HG03135 (cell line): Measurements from ENCODE around the gene KCNH1.

ENCODE experiments used
- ATAC-seq: cut with Tn5 transposase; IDR thresholded peaks from one replicate; pipeline ENCODE4 v1.9.1; 2021; ENCODE audit warnings: mild to moderate bottlenecking, moderate library complexity; ENCODE audit not compliant: unreplicated experiment

KCNH1 gene

DNA sequence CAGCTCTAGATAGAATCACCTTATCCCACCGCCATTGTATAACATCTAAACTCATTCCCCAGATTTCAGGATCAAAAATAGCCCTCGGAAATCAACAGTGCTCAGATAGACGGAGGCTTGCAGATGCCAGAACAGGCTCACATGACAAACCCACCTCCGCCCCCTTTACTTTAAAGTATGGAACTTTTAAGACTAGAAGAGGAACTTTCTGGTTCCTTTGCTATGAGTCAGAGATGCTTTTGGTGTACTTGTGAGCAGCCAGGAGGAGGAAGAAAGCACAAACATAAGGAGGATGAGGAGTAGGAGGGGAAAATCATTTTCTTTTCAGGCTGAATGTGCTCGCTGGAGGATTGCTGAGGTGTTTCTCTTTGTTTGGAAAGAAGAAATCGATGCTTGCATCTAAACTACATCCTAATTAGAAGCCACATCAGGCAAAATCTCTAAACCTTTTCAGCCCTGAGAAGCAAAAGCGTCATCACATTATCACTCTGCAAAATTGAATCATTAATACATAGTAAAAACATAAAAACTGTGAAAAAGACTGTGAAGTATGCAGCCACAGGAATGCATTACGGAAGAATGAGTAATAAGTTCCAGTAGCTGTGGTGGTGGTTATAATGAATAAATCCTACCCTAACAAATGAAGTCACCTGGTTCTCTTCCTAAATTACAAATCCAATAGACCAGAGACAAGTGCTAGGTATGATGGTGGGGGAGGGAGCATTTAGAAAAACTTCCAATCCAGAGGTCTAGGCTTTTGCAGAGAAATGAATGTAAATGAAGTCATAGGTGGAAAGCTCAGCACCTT, 251.3 kb downstream of the KCNH1 start:
- ATAC-seq = no peak

DNA sequence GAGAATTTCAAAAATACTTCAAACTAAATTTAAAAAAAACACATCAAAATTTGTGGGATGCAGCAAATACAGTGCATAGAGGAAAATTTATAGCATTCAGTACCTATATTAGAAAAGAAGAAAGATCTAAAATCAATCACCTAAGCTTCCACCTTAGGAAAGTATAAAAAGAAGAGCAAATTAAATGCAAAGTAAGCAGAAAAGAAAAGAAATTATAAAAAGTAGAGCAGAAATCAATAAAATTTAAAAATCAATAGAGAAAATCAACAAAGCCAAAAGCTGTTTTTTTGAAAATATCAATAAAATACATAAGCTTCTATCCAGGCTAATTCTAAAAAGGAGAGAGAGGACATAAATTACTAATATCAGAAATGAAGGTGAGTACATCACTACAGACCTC, 255.4 kb downstream of the KCNH1 start:
- ATAC-seq = no peak

DNA sequence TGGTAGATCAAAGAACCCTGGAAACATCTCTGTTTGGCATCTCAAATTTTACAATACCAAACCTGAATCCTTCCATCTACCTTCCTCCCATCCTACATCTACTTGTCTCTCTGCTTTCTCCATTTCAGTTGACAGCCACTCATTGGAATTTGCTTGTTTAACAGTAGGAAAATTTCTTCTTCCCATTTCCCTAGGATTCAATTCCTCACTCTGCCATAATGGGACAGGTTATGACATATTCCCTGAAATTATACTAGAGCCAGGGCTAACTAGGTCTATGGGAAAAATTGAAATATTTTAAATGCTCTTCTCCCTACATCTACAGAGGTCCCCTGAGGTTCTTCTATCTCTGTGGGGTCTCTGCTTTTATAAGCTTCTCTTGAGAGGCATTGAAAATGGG, 257.7 kb downstream of the KCNH1 start:
- ATAC-seq = no peak

DNA sequence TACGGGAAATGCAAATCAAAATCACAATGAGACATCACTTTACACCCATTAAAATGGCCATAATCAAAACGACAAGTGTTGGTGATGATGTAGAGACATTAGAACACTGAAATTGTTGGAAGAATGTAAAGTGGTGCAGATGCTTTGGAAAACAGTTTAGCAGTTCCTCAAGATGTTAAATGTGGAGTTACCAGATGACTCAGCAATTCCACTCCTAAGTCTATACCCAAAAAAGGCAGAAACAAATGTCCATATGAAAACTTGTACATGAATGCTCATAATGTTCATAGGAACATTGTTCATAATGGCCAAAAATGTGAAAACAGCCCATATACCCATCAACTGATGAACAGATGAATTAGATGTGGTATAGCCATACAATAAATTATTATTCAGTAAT, 267.4 kb downstream of the KCNH1 start:
- no peak for ATAC-seq

DNA sequence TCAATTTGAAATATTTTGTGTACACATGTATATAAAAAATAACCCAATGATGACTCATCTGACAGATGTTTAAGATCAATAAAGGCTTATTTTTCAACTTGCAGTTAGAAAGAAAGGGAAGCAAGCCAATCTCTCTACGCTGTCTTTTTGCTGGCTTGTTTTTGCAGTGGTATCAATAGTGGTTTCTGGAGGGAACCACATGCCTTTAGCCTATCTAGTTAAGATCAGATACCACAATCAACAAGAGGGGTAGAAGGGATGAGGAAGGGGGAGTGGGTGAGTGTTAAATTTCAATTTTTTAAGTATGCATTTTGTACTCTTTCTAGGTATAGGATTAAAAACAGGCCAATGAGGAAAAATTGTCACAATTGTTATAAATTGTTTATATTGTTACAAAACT, 276.2 kb downstream of the KCNH1 start:
- ATAC-seq = no peak

DNA sequence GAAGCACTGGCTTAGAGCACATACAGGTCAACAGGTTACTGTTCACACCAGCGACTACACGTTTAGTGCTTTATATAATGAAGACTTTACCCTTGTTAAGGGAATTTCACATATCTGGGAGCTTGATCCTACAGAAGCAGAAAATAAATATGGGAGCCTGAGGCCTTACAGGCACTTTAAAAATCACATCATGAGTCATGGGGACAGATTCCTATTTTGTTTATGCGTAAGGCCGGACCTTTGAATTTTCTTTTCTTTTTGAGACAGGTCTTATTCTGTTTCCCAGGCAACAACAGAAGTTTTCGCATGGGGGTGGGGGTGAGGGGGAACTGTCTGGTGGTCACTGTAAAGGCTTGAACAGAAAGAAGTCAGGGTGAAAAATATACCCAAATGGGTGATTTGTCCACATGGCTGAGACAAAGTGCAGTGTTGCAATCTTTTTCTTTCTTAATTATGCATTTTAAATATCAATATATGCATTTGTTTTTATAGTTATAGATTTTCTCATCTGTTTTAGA, 276.7 kb downstream of the KCNH1 start:
- no peak for ATAC-seq

DNA sequence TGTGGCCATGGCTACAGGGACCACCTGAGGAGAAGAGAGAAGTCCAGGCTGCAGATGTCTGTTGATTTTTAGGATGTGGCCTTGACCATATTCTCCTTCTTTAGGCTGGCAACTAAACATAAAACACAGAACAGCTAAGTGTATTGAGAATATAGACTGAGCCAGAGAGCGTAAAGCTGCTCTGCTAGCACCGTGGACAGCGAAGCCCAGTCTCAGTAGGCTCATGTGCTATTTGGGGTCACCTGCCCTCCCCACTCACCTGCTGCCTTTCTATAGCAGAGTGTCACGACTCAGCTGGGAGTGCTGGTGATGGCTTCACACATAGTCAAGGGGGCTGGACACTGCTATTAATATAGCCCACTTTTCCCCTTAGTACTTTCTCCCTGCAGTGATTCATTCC, 278.5 kb downstream of the KCNH1 start:
- no peak for ATAC-seq

DNA sequence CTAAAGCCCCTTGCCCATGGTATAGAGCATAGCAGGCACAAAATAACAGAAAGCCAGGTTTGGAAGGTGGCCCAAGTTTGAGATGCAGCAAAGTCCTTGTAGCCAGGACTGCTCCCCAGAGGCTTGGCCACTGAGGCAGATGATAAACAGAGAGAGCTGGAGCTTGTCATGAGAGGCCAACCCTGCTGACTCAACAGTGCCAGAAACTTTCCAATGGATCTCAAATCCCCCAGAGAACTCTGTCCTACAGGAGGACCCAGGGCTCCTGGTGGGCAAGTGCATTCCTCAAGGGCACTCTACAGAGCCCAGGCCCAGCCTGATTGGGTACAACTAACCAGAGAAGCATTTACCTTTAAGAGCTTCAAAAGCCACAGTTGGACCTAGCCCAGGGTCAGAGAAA, 280.7 kb downstream of the KCNH1 start:
- ATAC-seq = no peak

DNA sequence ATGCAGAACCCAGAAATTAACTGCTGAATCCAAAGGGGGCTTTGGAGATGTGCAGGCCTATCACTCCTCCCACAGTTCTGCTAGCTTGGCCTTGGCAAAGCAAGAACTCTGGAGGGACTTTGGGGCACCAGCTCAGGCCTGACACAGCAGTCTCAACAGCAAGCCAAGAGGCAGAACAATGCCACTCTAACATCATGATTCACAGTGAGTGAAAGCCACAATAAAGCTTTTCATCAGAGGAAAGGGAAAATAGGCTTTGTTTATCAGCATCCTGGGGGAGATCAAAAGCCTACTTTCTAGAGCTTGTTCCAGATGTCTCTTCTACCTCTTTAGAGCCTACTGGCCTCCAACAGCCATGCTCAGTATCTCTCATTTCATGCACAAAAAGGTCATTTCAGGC, 283.4 kb downstream of the KCNH1 start:
- no peak for ATAC-seq

DNA sequence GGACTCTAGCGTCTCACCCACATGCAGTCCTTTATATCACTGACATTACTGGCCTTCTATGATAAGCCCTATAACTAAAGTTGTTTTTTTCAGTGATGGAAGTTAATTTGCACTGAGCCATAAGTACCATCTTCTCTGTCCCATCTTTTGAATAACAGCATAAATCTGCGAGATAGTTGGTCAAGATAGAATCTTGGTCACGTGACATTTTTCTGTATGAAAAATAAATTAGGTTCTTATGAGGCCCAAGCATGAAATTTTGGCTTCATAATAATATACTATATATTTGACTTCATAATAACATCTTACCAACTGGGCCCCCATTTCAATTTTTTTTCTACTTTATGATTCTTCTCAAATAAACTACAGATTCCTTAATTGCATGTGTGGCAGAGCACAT, 285.5 kb downstream of the KCNH1 start:
- no peak for ATAC-seq

DNA sequence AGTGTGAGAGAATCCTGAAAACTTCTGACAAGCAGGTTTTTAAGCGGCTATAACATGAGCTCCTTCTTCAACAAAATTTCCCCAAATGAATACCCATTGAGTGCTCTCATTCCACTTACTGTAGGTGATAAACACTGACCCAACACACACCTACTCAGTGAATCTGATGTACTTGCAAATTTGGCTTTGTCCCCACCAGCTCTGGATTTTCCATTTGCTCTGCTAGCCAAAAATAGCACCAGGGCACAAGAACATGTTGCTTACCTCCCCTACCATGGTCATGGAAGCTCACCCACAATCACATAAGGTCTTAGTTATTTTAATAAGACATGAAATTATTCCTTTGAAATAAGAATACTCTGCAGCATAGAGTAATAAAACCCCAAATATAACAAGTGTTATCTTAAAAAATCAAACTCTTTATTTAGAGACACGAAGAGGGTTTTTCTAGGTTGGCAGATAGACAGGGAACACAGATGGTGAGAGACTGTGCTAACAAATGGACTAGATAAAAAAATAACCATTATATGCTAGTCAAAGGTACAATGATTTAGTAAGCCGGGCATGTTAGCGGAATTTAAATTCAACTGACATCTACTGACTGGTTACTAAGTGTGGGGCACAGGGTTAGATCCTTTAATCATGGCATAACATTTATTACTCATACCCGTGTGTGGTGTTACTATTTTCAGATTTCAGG, 291.9 kb downstream of the KCNH1 start:
- ATAC-seq = no peak

DNA sequence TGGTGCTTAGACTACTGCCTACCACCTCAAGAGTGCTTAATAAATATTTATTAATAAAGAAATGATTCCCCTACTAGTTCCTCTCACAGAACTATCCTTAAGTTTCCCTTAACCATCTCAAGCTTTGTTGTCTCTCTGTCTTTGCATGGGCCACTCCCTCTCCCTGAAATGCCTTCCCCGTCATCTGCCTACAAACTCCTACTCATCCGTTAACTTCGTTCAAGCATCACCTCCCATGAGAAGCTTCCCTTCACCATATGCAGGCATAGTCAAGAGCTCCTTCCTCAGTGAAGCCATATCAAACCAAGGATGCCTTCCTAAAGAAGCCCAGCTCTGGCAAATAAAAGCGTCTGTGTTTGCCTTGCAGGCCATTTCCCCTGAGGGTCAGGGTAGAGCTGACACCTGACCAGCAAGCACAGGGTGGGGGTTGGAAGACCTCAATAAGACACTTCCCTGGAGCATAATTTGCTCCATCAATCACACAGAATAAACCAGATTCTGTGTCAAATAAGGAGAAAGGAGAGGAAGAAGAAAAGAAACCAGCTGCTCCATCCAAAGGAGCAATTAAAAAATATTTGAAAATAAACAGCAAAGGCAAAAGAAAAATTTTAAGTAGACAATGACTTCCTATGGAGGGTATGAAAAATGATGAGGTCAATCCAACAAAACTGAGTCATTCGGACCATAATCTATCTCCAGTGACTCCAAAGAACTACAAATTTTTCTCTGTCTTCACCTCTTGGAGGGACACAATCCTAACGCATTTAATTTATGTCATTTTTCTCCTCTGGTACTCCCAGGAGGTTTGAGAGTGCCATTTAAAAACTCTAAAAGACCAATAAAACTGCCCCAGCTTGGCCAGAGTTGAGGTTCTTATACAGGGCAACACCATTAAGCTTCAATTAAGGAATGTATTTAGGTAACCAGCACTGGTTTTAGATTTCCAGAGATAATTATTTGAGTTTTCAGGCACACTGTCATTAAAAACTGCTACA, 303.6 kb downstream of the KCNH1 start:
- ATAC-seq = no peak

DNA sequence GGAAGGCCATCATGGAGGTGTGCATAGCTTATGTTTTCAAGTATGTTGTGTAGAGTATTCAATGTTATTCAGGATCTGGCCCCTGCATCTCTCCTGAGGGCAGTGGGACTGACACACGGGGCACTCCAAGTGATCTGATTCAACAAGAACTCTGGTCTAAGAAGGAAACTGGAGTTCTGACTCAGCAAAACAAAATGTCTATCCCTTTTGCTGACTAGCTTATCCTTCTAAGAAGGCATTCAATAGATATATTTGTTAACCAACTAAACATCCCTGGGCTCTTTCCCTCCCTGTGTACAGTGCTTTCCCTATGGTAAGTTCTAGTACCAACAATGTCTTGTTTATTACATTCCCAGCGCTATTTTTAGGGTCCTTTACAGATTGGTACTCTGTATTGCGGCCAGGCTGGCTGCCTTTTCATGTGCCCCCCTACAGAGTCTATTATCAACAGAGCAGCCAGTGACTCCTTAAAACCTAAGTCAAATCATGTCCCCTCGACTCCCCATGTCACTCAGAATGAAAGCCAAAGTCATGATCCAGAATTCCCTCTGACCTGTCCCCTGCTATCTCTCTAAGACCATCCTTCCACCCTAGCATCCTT, 304.9 kb downstream of the KCNH1 start:
- ATAC-seq = no peak

DNA sequence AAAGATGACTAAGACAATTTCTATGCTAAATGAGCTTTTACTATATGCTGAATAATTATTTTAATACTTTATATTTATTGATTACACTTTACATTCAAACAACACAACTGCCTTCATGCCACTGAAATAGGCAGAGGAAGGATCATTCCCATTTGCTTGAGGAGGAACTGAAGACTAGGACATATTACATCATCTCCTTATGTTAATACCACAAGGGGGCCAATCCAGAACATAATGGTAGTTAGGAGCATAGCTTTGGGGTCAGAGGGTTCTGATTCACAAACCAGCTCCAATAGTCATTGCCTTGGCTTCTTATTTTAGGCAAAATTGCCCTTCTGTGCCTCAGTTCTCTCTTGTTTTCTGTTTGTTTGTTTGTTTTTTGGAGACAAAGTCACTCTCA, 306.5 kb downstream of the KCNH1 start:
- ATAC-seq = no peak

DNA sequence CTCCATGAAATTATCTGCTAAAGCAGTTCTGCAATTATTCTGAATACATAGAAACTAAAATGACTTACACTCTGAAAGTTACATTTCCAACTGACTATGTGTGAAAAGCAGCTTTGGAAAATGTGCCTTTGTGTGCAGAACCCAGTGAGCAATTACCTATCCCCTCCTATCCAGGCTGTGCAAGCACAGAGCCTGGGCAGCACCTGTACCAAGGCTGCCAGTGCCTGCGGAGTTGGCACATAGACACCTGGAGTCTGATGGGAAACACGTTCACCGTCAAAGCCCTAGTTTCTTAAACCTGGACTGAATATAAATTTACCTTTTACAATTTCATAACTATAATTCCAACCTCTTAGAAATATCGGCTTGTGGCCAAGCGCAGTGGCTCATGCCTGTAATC, 307.3 kb downstream of the KCNH1 start:
- no peak for ATAC-seq

DNA sequence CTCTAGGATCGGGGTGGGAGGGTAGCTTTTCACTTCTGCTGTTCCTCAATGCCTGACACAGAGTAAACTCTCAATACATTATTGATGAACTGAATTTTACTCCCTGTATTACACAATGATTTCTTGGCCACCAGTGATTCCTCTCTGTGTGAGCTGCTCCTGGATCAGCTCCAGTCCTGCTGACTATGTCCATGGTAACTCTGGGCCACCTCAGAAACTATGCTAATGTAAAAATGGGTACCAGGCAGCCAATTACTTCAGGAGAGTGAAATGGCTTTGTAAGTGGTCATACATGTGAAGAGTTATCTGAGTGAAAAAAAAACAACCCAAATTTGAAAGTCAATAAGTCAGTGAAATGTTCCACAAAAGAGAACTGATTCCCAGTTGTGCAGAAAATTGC, 311.0 kb downstream of the KCNH1 start:
- no peak for ATAC-seq

DNA sequence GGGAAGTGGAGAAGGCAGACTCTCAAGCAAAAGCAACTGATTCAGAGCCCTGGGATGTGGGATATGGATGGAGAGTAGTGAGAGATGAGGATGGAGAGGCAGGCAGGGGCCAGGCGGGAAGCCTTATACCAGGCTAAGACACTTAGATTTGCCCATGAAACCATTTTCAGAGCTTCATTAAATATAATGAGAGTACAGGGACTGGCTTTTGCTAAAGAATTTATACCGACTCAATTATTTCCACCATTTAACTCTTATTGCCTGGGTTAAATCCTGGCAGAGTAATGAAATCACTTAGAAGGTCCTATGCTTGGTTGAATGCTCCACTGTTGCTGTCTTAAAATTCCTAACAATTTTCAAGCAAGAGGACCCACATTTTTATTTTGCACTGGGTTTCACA, 311.7 kb downstream of the KCNH1 start:
- no peak for ATAC-seq

DNA sequence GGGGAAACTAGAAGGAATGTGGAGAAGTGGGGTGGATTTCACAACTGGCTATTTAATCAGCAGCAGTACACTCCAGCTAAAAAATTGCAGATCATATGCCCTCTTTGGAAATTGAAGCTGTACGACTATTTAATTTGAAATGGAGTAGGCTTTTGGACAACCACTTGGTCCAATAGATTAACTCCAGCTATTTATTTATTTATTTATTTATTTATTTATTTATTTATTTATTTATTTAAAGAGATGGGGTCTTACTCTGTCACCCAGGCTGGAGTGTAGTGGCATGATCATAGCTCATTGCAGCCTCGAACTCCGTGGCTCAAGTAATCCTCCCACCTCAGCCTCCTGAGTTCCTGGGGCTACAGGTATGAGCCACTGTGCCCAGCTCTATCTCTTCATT, 312.3 kb downstream of the KCNH1 start:
- ATAC-seq = no peak

DNA sequence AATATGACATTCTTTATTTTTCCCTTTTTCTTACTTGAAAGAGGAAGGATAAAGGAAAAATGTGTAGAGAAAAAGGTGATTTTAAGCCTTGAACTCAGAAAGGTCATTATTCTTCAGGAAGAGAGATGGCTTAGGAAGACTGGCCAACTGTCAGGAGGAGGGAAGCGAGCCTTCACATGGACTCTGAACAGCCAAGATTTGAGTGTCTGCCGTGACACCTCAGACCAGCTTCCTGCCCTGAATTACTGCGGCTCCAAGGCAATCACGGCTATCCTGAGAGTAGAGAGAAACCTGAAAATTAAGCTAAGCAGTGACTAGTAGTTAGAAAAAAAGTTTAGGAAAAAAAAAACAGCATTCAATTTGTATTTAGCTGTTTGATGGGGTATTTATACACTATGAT, 314.7 kb downstream of the KCNH1 start:
- no peak for ATAC-seq

DNA sequence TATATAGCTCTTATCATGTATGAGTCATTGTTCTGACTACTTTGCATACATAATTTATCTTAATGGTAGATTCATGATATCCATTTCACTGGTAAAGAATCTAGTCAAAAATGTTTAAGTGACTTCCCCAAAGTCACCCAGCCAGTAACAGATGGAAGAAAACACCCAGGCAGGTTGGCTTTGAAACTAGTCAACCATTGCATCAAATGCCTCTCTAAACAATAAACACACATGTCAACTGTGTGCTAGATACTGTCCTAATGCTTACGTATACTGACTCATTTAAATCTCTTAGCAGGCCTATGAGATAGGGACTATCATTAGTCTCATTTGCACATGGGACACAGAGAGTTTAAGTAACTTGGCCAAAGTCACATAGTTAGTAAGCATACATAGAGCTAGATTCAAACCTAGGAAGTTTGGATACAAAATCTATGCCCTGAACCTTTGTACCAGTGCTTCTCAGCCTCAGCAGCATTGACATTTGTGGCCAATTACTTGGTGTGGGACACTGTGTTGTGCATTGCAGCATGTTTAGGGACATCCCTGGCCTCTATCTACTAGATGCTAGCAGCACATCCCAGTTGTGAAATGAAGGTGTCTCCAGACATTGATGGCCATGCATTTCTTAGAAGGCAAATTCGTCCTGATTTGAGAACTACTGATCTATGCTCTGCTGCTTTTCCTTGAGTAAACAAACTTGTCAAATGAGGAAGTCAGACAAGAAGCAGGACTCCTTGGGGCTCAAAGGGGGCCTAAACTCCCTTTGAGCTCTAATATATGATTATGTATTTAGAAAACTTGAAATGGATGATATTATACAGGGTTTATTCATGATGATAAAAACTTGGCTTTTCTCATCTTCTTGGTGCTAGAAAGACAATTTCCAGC, 316.3 kb downstream of the KCNH1 start:
- no peak for ATAC-seq
